SK-N-SH treated with all-trans-retinoic acid at 6 μM for 48 hours (cell line): ENCODE measurements around the gene ABCA13.

Experiments used
- ATAC-seq: fragments of 200-7000 bp; cut with Tn5 transposase; 3 replicates; pipeline ENCODE4 v1.9.1; 2020; ENCODE audit warnings: mild to moderate bottlenecking, moderate library complexity
- ARNTL ChIP-seq: fragments of 450-650 bp; formaldehyde crosslinking; IDR thresholded peaks from 2 replicates; pipeline ENCODE4 v1.5.0; 2020; ENCODE audit warnings: low read depth, mild to moderate bottlenecking, moderate library complexity, borderline replicate concordance
- BACH2 ChIP-seq: fragments of 250-450 bp; sonication (Bioruptor Pico); IDR thresholded peaks from 2 replicates; pipeline ENCODE4 v1.9.0; 2021; ENCODE audit warnings: mild to moderate bottlenecking, borderline replicate concordance
- CREB5 ChIP-seq: fragments of 250-450 bp; sonication (Bioruptor Pico); IDR thresholded peaks from 2 replicates; pipeline ENCODE4 v1.5.1; 2020; ENCODE audit warnings: low read depth, mild to moderate bottlenecking, moderate library complexity
- CSRNP3 ChIP-seq: fragments of 250-450 bp; sonication (Bioruptor Pico); IDR thresholded peaks from 2 replicates; pipeline ENCODE4 v1.5.1; 2021; ENCODE audit warnings: mild to moderate bottlenecking, moderate library complexity
- ESRRG ChIP-seq: fragments of 250-450 bp; sonication (Bioruptor Pico); IDR thresholded peaks from 2 replicates; pipeline ENCODE4 v1.6.1; 2021; ENCODE audit warnings: mild to moderate bottlenecking
- GLIS3 ChIP-seq: fragments of 250-450 bp; sonication (Bioruptor Pico); IDR thresholded peaks from 2 replicates; pipeline ENCODE4 v1.5.0; 2020; ENCODE audit warnings: mild to moderate bottlenecking, moderate library complexity
- ISL1 ChIP-seq: fragments of 250-450 bp; sonication (Bioruptor Pico); IDR thresholded peaks from 2 replicates; pipeline ENCODE4 v2.1.2; 2022; ENCODE audit warnings: mild to moderate bottlenecking, moderate library complexity
- OSR1 ChIP-seq: fragments of 250-450 bp; sonication (Bioruptor Pico); IDR thresholded peaks from 2 replicates; pipeline ENCODE4 v1.8.0; 2022; ENCODE audit warnings: moderate library complexity, mild to moderate bottlenecking, inconsistent platforms
- PATZ1 ChIP-seq: fragments of 250-450 bp; sonication (Bioruptor Pico); IDR thresholded peaks from 2 replicates; pipeline ENCODE4 v1.8.0; 2020; ENCODE audit warnings: mild to moderate bottlenecking, moderate library complexity, borderline replicate concordance
- POU6F1 ChIP-seq: fragments of 250-450 bp; sonication (Bioruptor Pico); IDR thresholded peaks from 2 replicates; pipeline ENCODE4 v1.8.0; 2021; ENCODE audit warnings: low read depth, mild to moderate bottlenecking, moderate library complexity, borderline replicate concordance
- PPARA ChIP-seq: fragments of 250-450 bp; sonication (Bioruptor Pico); IDR thresholded peaks from 2 replicates; pipeline ENCODE4 v1.5.0; 2020; ENCODE audit warnings: mild to moderate bottlenecking, borderline replicate concordance
- RARB ChIP-seq: fragments of 250-450 bp; sonication (Bioruptor Pico); IDR thresholded peaks from 2 replicates; pipeline ENCODE4 v1.8.0; 2021; ENCODE audit warnings: mild to moderate bottlenecking, moderate library complexity
- SNAI2 ChIP-seq: fragments of 250-450 bp; sonication (Bioruptor Pico); IDR thresholded peaks from 2 replicates; pipeline ENCODE4 v1.5.0; 2020; ENCODE audit warnings: mild to moderate bottlenecking, moderate library complexity
- TCF4 ChIP-seq: fragments of 250-450 bp; sonication (Bioruptor Pico); IDR thresholded peaks from 2 replicates; pipeline ENCODE4 v1.8.0; 2021; ENCODE audit warnings: mild to moderate bottlenecking, moderate library complexity, borderline replicate concordance
- TOX ChIP-seq: fragments of 250-450 bp; sonication (Bioruptor Pico); IDR thresholded peaks from 2 replicates; pipeline ENCODE4 v1.8.0; 2021; ENCODE audit warnings: mild to moderate bottlenecking, moderate library complexity, borderline replicate concordance
- TSHZ2 ChIP-seq: fragments of 250-450 bp; sonication (Bioruptor Pico); IDR thresholded peaks from 2 replicates; pipeline ENCODE4 v1.5.0; 2020; ENCODE audit warnings: mild to moderate bottlenecking, moderate library complexity
- ZC3H10 ChIP-seq: fragments of 250-450 bp; sonication (Bioruptor Pico); IDR thresholded peaks from 2 replicates; pipeline ENCODE4 v1.5.1; 2021; ENCODE audit warnings: mild to moderate bottlenecking, moderate library complexity
- ZFP3 ChIP-seq: fragments of 250-450 bp; sonication (Bioruptor Pico); IDR thresholded peaks from 2 replicates; pipeline ENCODE4 v1.5.0; 2020; ENCODE audit warnings: mild to moderate bottlenecking, moderate library complexity
- ZFP30 ChIP-seq: fragments of 450-650 bp; formaldehyde crosslinking; IDR thresholded peaks from 2 replicates; pipeline ENCODE4 v1.5.0; 2022; ENCODE audit warnings: mild to moderate bottlenecking, moderate library complexity
- ZNF565 ChIP-seq: fragments of 450-650 bp; formaldehyde crosslinking; conservative IDR thresholded peaks from 2 replicates; pipeline ENCODE4 v1.5.0; 2020; ENCODE audit warnings: low read depth, mild to moderate bottlenecking, moderate library complexity
- ZNF70 ChIP-seq: fragments of 450-650 bp; formaldehyde crosslinking; IDR thresholded peaks from 2 replicates; pipeline ENCODE4 v1.5.0; 2020; ENCODE audit warnings: mild to moderate bottlenecking, moderate library complexity
- ZNF8 ChIP-seq: fragments of 450-650 bp; formaldehyde crosslinking; IDR thresholded peaks from 2 replicates; pipeline ENCODE4 v1.5.0; 2020; ENCODE audit warnings: mild to moderate bottlenecking, moderate library complexity

ABCA13 gene

GRCh38 chr7:48301201-48301600 lies 129.9 kb downstream of the ABCA13 start:
- TF ChIP-seq ZNF70 (no peak), TCF4 (CRISPR knock-in tag) (no peak), ARNTL (CRISPR knock-in tag) (no peak), PPARA (CRISPR knock-in tag) (no peak), POU6F1 (no peak), PATZ1 (no peak), ESRRG (no peak), CREB5 (CRISPR knock-in tag) (no peak), TOX (CRISPR knock-in tag) (no peak), ZNF565 (CRISPR knock-in tag) (no peak), RARB (CRISPR knock-in tag) (no peak), BACH2 (CRISPR knock-in tag) (no peak), TSHZ2 (CRISPR knock-in tag) (no peak), ZNF8 (CRISPR knock-in tag) (no peak), ZFP30 (CRISPR knock-in tag) (no peak), OSR1 (CRISPR knock-in tag) (no peak), ISL1 (CRISPR knock-in tag) (no peak)
- ATAC-seq = no peak

- TF ChIP-seq CREB5 (CRISPR knock-in tag) (no peak), ISL1 (CRISPR knock-in tag) (no peak), ZC3H10 (CRISPR knock-in tag) (no peak), ZNF70 (no peak), ZFP3 (CRISPR knock-in tag) (no peak), BACH2 (CRISPR knock-in tag) (no peak), TCF4 (CRISPR knock-in tag) (no peak), PATZ1 (no peak), CSRNP3 (CRISPR knock-in tag) (no peak), SNAI2 (CRISPR knock-in tag) (no peak), GLIS3 (CRISPR knock-in tag) (no peak), ZNF565 (CRISPR knock-in tag) (no peak)
- no peak for ATAC-seq
These were observed 133.4 kb downstream of the ABCA13 start for GRCh38 chr7:48304641-48305040.
